ENCODE data around the gene KRT77.
A peak's percentile ranks its signal among the peaks of the same experiment; 100 is the strongest.

KRT77 gene

DNA sequence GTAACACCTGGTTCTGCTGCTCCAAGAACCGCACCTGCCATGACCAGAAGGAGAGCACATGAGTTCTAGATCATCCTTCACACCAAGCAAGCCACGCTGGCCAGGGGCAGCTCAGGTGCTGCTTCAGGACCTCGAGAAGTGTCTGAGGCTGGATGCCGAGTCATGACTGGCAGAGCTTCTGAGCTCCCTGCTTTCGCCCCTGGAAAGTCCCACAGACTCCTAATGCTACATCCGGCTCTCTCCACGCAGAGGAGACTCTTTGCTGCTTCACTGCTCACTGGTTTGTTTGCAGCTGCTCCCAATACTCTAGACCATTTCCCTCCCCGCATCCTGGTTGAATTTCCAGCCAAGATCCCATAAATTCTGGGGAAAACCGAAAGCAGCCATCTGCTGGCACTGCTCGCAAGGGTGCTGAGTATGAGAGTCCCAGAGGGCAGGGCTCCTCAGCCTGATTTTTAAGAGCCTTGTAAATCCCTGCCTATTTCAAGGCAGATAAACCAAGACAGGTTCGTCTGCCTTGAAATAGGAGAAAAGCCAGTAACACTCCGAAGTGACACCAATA is 52.7 kb downstream of the KRT77 start:
- no peak for DNase-seq

DNA sequence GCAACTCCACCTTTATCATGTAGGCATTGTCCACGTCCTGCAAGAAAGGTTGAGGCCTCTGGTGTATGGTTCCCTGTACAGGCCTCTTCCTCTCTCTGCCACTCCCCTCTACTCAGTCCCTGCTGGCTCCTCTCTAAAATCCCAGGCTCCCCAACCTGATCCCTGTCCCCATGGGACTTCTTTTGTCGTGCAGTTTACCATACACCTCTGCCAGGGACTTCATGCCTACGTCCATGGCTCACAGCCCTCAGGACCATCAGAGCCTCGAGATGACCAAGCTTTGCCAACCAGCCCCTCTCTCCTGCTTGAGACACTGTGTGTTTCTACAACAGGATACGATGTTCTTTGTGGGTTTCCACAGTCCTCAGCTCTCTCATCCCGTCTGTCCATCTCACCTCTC is 54.3 kb downstream of the KRT77 start:
- no peak for DNase-seq

DNA sequence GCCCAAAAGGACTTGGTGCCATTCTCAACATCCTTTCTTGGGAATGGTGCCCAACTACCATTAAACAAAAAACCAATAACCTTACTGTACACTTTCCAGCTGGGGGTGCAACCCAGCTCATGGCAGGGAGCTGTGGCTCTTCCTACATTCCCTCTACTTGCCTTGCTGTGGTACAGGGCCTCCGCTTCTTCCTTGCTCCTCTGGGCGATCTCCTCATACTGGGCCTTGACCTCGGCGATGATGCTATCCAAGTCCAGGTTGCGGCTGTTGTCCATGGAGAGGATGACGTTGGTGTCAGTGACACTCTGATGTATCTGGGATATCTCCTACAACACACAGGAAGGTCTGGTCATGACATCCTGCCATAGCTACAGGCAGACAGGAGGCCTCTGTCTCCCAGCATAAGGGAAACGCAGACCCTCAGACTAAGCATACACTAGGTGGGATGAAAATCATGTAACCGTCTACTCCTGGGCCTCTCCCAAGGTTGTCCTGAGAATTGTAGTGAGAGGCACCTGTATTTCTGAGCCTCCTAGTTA is 55.2 kb downstream of the KRT77 start:
- no peak for DNase-seq

DNA sequence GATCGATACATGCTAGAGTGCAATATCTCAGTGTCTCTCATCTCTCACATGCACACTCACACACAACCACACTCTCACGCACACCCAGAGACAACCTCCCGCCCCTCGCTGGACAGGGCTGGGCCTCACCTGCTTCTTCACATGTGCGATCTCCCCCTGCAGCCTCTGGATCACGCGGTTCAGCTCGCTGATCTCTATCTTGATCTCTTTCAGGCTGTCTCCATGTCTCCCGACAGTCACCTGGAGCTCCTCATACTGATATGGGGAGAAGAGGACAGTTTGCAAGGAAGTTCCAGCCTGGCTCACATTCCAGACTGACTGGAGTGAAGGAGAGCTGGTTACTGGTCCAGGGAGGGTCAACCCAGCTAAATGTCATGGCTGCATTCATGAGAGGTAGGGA is 55.7 kb downstream of the KRT77 start:
- no peak for DNase-seq

DNA sequence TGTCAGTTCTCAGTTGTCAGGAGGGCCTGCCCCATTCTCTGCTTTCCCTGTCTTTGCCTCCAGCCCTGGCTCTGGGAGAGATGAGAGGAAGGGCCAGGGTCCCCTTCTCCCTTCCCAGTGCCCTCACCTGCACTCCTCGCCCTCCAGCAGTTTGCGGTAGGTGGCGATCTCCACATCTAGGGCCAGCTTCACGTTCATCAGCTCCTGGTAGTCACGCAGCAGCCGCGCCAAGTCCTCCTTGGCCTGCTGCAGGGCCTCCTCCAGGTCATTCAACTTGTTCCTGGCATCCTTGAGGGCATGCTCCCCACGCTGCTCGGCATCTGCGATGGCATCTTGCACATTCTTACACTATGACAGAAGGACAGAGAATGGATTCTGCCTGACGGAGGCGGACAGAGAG is 56.7 kb downstream of the KRT77 start:
- no peak for DNase-seq

DNA sequence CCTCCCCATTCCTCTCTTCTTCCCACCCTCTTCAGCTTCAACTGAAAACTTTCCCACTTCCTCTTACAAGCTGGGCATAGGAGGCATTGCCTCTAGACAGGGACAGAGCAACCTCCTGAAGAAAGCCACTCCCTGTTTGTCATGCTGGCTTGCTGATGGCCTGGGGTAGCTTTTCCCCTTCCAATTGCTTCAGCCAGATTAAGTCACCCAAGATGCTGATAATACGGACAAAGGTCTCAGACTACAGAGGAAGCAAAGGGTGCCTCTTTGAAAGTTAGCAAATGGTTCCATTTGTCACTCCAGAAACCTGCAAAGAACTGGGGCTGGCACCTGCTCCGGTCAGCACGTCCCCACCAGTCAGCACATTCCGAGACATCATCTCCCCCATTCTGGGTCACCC is 57.3 kb downstream of the KRT77 start:
- peak; percentile 53 for DNase-seq

DNA sequence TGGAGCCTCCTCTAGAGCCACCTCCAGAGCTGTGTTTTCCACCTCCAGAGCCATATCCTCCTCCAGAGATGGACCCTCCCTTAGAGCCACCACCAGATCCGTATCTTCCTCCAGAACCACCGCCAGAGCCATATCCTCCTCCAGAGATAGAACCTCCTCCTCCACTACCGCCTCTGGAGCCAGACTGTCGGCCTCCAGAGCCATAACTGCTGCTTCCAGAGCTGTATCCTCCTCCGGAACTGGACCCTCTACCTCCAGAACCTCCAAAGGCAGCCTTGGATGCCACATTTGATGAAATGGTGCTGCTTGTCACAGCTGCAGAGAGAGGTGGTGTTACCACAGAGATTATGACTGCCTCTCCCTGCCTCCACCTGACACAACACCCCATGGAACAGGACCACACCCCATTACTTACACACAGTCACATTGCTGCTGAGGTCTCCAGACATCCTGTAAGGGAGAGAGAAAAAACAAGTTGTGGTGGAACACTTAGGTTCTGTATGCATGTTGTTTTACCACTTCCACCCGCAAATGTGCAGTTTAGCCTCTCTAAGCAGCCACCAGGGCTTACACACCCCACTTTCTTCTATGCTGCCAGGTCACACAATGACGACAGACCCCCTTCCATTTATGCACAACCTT is 58.1 kb downstream of the KRT77 start:
- peak; percentile 74 for DNase-seq

DNA sequence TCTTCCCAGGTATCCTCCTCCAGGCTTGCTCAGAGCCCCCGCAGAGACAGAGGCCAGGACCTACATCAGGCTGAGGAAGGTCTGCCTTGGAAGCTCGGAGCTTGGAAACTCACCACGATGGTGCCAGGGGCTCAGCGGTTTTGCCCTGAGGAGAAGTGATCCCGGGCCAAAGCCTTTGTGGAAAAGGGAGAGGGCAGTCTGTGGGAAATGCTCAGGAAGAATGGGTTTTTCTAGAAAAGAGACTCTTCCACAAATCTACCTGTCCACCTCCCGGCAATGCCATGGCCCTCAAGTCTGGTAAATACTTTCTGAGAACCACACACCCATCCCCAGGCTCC is 59.3 kb downstream of the KRT77 start:
- DNase-seq, result no peak

DNA sequence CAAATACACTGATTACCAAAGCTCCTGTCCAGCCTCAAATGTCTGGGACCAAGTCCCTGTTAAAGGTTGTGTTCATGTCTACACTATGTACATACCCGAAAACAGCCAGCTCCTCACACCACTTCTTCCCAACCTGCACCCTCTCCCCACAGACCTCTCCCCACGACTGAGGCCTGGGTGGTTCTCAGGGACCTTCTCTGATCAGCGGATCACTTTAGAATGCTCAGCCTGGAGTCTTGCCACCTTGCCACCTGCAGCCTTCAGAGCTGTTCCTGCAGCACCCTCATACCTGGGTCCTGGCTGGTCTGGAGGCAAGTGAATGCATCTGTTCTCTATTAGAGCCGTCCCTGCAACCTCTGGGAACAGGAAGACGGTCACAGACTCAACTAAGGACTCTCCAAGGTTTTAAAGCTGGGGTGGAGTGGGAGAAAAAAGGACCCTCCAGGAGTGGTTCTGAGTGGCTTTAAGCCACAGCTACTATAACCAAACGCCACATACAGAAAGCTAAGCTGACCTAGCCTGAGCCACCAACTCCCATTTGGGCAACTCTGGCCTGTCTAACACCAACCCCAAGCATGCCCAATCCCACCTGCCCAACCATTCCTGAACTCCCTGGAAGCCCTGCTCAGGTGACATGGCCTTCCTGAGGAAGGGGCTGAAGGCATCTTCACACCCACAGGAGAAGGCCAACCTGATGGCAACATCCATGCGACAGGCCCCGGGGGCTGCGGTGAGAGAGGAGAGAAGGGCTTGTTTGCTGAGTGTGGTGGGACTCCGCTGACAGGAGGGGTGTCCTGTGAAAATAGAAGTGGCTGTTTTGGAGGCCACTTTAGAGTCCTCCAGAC is 59.9 kb downstream of the KRT77 start:
- no peak for DNase-seq

DNA sequence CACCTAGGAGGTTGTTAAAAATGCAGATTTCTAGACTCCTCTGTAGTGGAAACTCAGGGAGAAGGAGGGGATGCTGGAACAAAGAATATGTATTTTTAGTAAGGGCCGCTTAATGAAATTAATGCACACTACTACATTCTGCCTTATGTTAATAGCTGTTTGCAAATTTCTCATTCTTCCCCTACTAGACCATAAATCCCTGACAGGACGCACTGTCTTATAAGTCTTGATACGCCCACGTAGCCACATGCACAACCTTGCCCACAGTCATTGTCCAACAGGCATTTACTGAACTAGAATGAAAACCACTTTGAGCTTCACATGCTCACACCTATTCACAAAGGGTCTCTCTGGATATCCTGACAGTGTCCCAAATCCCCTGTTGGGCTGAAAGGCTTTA is 61.9 kb downstream of the KRT77 start:
- DNase-seq, result no peak
